Gastrocnemius medialis (tissue), 4 donors: Measurements from ENCODE around the gene MYZAP. TPM values are rescaled to one million over a fixed set of nuclear protein-coding genes. Genes with fewer than 3 reads are reported as not detected.

ENCODE experiments used
- ATAC-seq, 2 donors: fragments of 150-250 bp; one replicate each; pipeline ENCODE4 v1.9.1; 2016
- DNase-seq, 2 donors: peaks; one replicate each; pipeline ENCODE4 v3.0.0-alpha.2; 2019
- H3K27ac ChIP-seq, 4 donors: fragments of 200-600 bp; sonication (generic); 1 replicate in 1 of 4; 2 replicates in 3 of 4; pipeline ENCODE4 v1.5.1; 2016 to 2018; ENCODE audit warnings: mild to moderate bottlenecking in 2 of 4, moderate library complexity in 1 of 4
- H3K27me3 ChIP-seq, 3 donors: fragments of 200-600 bp; sonication (generic) in 2 of 3; 1 replicate in 1 of 3; 2 replicates in 2 of 3; pipeline versions ENCODE4 v1.5.1 to v1.6.0; 2016 to 2019; ENCODE audit warnings: mild to moderate bottlenecking in 1 of 3, moderate library complexity in 1 of 3
- H3K36me3 ChIP-seq, 2 donors: fragments of 200-600 bp; sonication (generic) in 1 of 2; one replicate each; pipeline ENCODE4 v1.5.1; 2017 to 2018
- H3K4me1 ChIP-seq, 2 donors: fragments of 200-600 bp; sonication (generic) in 1 of 2; one replicate each; pipeline ENCODE4 v1.5.1; 2016 to 2017; ENCODE audit warnings: mild to moderate bottlenecking in 2 of 2
- H3K4me3 ChIP-seq, 4 donors: fragments of 200-600 bp; sonication (generic) in 3 of 4; 1 replicate in 1 of 4; 2 replicates in 3 of 4; pipeline ENCODE4 v1.5.1; 2016 to 2019; ENCODE audit warnings: mild to moderate bottlenecking in 2 of 4
- H3K9me3 ChIP-seq, 3 donors: fragments of 200-600 bp; sonication (generic) in 2 of 3; 1 replicate in 1 of 3; 2 replicates in 2 of 3; pipeline ENCODE4 v1.5.1; 2016 to 2019
- CTCF ChIP-seq, 5 experiments: fragments of 450-650 bp in 3 of 5; fragments of 200-600 bp in 2 of 5; sonication (generic) in 2 of 5; IDR thresholded peaks in 4 of 5; conservative IDR thresholded peaks in 1 of 5; 1 replicate in 4 of 5; 2 replicates in 1 of 5; pipeline ENCODE4 v1.5.1; 2016 to 2019; ENCODE audit warnings: antibody characterized with exemption in 5 of 5, mild to moderate bottlenecking in 3 of 5, moderate library complexity in 3 of 5
- POLR2A ChIP-seq, 2 donors: fragments of 450-650 bp; IDR thresholded peaks; one replicate each; pipeline ENCODE4 v1.6.1; 2017; ENCODE audit warnings: antibody characterized with exemption in 2 of 2, mild to moderate bottlenecking in 2 of 2, moderate library complexity in 2 of 2
- in situ Hi-C, 4 donors: fragments of 200-750 bp; cut with MboI; loops; one replicate each; pipeline versions ENCODE4 v1.15.0 to v1.8.0; 2017; ENCODE audit warnings: low sequenced_read_pairs in 4 of 4
- intact Hi-C: fragments of 100-400 bp; cut with DNase I; formaldehyde crosslinking; loops from one replicate; pipeline ENCODE4 v1.15.1; 2023; ENCODE audit warnings: low total_unique reads
- total RNA-seq, 4 donors: library from RNA; depleted of rRNA; stranded (reverse); fragments of >200 nt; gene quantifications; one replicate each; pipeline versions ENCODE4 v1.1.0 to v1.2.3, GENCODE V29; 2016

The MYZAP gene
- total RNA-seq, 4 donors from 2014 or later, result 1.3 to 9.4 (median 1.4) TPM

GRCh38 chr15:57562196-57562769, 29.4 kb upstream of the MYZAP start:
- DNase-seq (no peak), ATAC-seq (no peak)
- TF ChIP-seq POLR2A (IDR thresholded peaks at IDR 0.05), result no peak
- TF ChIP-seq CTCF (IDR thresholded peaks at IDR 0.05 in 4 of 5, conservative IDR thresholded peaks at IDR 0.05 in 1 of 5), result no peak

GRCh38 chr15:57563416-57563815, 28.3 kb upstream of the MYZAP start:
- no peak for DNase-seq
- no peaks in the 10 kb centered on the region for H3K36me3 ChIP-seq
- no peaks in the 10 kb centered on the region for H3K27me3 ChIP-seq
- no peaks in the 10 kb centered on the region for H3K9me3 ChIP-seq
- no peak for ATAC-seq
- in situ Hi-C loops, result loop anchor here in 3 of 4 donors (5.0 to 25.0 kb wide), 5 partner anchors 49 to 499 kb away; partner anchors contain the start of gene ALDH1A2 (in 1 of the 3)
- H3K27ac ChIP-seq, result no peak overlapping the region
- no peak overlapping the region for H3K4me3 ChIP-seq
- intact Hi-C loops, result loop anchor here (5.0 kb wide), 2 partner anchors 74 to 144 kb away; partner anchors contain the start of gene POLR2M
- no peaks in the 10 kb centered on the region for H3K4me1 ChIP-seq
- TF ChIP-seq POLR2A (IDR thresholded peaks at IDR 0.05) (no peak), CTCF (IDR thresholded peaks at IDR 0.05 in 4 of 5, conservative IDR thresholded peaks at IDR 0.05 in 1 of 5) (no peak)

More at GRCh38 chr15:57562196-57562769, 29.4 kb upstream of the MYZAP start:
- in situ Hi-C loops, result loop anchor here in 3 of 4 donors (5.0 to 25.0 kb wide), 5 partner anchors 50 to 500 kb away; partner anchors contain the start of gene ALDH1A2 (in 1 of the 3)
- Histone ChIP-seq H3K36me3 (no peaks in the 10 kb centered on the region), H3K9me3 (no peaks in the 10 kb centered on the region), H3K4me3 (no peak overlapping the region), H3K27ac (peak overlapping the region in 2 of 4 donors; percentile 38 to 47), H3K4me1 (no peaks in the 10 kb centered on the region), H3K27me3 (no peaks in the 10 kb centered on the region)
- intact Hi-C loops, result loop anchor here (5.0 kb wide), 2 partner anchors 75 to 145 kb away; partner anchors contain the start of gene POLR2M

- TF ChIP-seq POLR2A (IDR thresholded peaks at IDR 0.05), result no peak
- no peak for TF ChIP-seq CTCF (IDR thresholded peaks at IDR 0.05 in 4 of 5, conservative IDR thresholded peaks at IDR 0.05 in 1 of 5)
- H3K36me3 ChIP-seq, result no peaks in the 10 kb centered on the region
- no peak overlapping the region for H3K4me3 ChIP-seq
- in situ Hi-C loops (loop anchor here in 3 of 4 donors (25.0 kb wide), 3 partner anchors 97 to 497 kb away; partner anchors contain the start of gene ALDH1A2 (in 1 of the 3)), intact Hi-C loops (no loop called here)
- H3K9me3 ChIP-seq, result no peaks in the 10 kb centered on the region
- no peak overlapping the region for H3K27ac ChIP-seq
- ATAC-seq (no peak), DNase-seq (no peak)
- no peaks in the 10 kb centered on the region for H3K4me1 ChIP-seq
- no peaks in the 10 kb centered on the region for H3K27me3 ChIP-seq
These were observed 26.4 kb upstream of the MYZAP start for GRCh38 chr15:57565311-57565710.

GRCh38 chr15:57566834-57567233, 24.9 kb upstream of the MYZAP start:
- no peak for ATAC-seq

More at GRCh38 chr15:57566834-57567233, 24.9 kb upstream of the MYZAP start:
- in situ Hi-C loops, result loop anchor here in 3 of 4 donors (25.0 kb wide), 3 partner anchors 95 to 495 kb away; partner anchors contain the start of gene ALDH1A2 (in 1 of the 3)
- no peak overlapping the region for H3K27ac ChIP-seq
- no peaks in the 10 kb centered on the region for H3K36me3 ChIP-seq
- intact Hi-C loops, result no loop called here
- no peak for DNase-seq
- H3K9me3 ChIP-seq, result no peaks in the 10 kb centered on the region
- H3K4me3 ChIP-seq, result no peak overlapping the region
- TF ChIP-seq POLR2A (IDR thresholded peaks at IDR 0.05) (no peak), CTCF (IDR thresholded peaks at IDR 0.05 in 4 of 5, conservative IDR thresholded peaks at IDR 0.05 in 1 of 5) (no peak)
- no peaks in the 10 kb centered on the region for H3K4me1 ChIP-seq
- no peaks in the 10 kb centered on the region for H3K27me3 ChIP-seq
